Right atrium auricular region (tissue), 2 donors: Measurements from ENCODE around the gene M6PR. TPM values are rescaled to one million over a fixed set of nuclear protein-coding genes. Genes with fewer than 3 reads are reported as not detected.
"Not testable (repeated sequence)": the region's sequence is repeated elsewhere in the genome, so short reads cannot be mapped to it uniquely, and the experiment has no call there.

ENCODE experiments used
- DNase-seq: peaks from one replicate; pipeline ENCODE4 v3.0.0-alpha.2; 2019; ENCODE audit warnings: low spot score
- H3K27ac ChIP-seq, 2 donors: fragments of 200-600 bp; sonication (generic); 1 replicate in 1 of 2; 2 replicates in 1 of 2; pipeline ENCODE4 v1.5.1; 2016 to 2019
- H3K27me3 ChIP-seq, 2 donors: fragments of 200-600 bp; sonication (generic); one replicate each; pipeline versions ENCODE4 v1.5.1 to v1.6.0; 2017 to 2019
- H3K36me3 ChIP-seq: fragments of 200-600 bp; sonication (generic); one replicate; pipeline ENCODE4 v1.5.1; 2016
- H3K4me1 ChIP-seq, 2 donors: fragments of 200-600 bp; sonication (generic); one replicate each; pipeline versions ENCODE4 v1.5.1 to v1.6.0; 2017 to 2019
- H3K4me3 ChIP-seq, 2 donors: fragments of 200-600 bp; sonication (generic); 1 replicate in 1 of 2; 2 replicates in 1 of 2; pipeline ENCODE4 v1.5.1; 2017 to 2019; ENCODE audit warnings: mild to moderate bottlenecking in 1 of 2, moderate library complexity in 1 of 2
- H3K9me3 ChIP-seq, 2 donors: fragments of 200-600 bp; sonication (generic); one replicate each; pipeline ENCODE4 v1.5.1; 2019
- CTCF ChIP-seq, 2 donors: fragments of 200-600 bp; sonication (generic); IDR thresholded peaks; one replicate each; pipeline ENCODE4 v1.5.1; 2019; ENCODE audit warnings: antibody characterized with exemption in 2 of 2
- total RNA-seq, 2 donors: library from RNA; depleted of rRNA; stranded (reverse); fragments of >200 nt; gene quantifications; one replicate each; pipeline ENCODE4 v1.1.0, GENCODE V29; 2016

The M6PR gene
- total RNA-seq, 2 donors from 2014 or later = 101 to 112 TPM

GRCh38 chr12:8943565-8944186 lies 5.8 kb downstream of the M6PR start:
- no peak for DNase-seq
- TF ChIP-seq CTCF (IDR thresholded peaks at IDR 0.05) = no peak
- no peak overlapping the region for H3K4me3 ChIP-seq

DNA sequence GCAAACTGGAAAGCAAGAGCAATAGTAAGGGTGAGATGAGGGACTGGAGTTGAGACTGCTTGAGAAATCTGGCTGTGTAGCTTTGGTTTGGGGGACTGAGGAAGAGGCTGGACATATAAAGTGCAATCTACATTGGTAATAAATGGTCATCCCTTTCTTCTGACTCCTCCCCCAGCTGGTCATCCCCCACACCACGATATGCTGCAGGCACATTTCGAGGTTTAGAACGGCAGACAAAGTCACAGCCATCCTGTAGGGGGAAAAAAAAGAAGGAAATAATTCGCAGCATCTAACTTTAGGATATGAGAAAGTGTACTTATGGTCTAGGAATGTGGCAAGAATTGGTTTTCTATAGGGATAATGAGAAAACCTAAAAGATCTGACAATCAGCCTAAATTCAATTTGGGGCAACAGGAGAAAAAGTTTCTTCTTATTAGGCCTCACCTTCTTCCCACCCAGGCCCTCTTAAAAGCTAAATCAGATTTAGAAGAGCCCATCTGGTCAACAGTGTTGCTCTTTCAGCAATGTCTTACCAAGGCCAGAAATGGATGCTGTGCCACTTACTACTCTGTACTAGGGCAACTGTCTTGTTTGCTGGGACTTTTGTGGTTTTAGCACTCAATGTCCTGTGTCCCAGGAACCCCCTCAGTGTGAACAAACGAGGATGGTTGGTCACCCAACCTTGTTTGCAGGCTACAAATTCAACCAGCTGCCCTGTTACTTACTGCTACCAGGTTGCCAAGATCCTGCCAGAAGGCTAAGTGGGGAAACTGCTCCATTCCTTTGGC lies 7.6 kb downstream of the M6PR start:
- no peak for TF ChIP-seq CTCF (IDR thresholded peaks at IDR 0.05)
- no peak for DNase-seq
- H3K27me3 ChIP-seq = no peaks in the 10 kb centered on the region
- no peaks in the 10 kb centered on the region for H3K9me3 ChIP-seq
- no peaks in the 10 kb centered on the region for H3K4me1 ChIP-seq
- H3K27ac ChIP-seq = no peak overlapping the region
- H3K36me3 ChIP-seq = peaks cover 62% of the 10 kb centered on the region
- H3K4me3 ChIP-seq = no peak overlapping the region

More at GRCh38 chr12:8943565-8944186, 5.8 kb downstream of the M6PR start:
- Histone ChIP-seq H3K9me3 (no peaks in the 10 kb centered on the region), H3K36me3 (peaks cover 50% of the 10 kb centered on the region), H3K27ac (no peak overlapping the region), H3K4me1 (peaks cover 0 to 16% of the 10 kb centered on the region in 2 donors), H3K27me3 (no peaks in the 10 kb centered on the region)

GRCh38 chr12:8937842-8938442 lies 11.5 kb downstream of the M6PR start:
- H3K27me3 ChIP-seq, H3K4me3 ChIP-seq, DNase-seq, H3K9me3 ChIP-seq, H3K27ac ChIP-seq, H3K4me1 ChIP-seq: not testable (repeated sequence)
- H3K36me3 ChIP-seq = peaks cover 56% of the 10 kb centered on the region

GRCh38 chr12:8936735-8937134 lies 12.7 kb downstream of the M6PR start:
- no peak overlapping the region for H3K27ac ChIP-seq
- no peaks in the 10 kb centered on the region for H3K9me3 ChIP-seq
- peaks cover 47% of the 10 kb centered on the region for H3K36me3 ChIP-seq
- no peaks in the 10 kb centered on the region for H3K4me1 ChIP-seq
- no peak for TF ChIP-seq CTCF (IDR thresholded peaks at IDR 0.05)
- H3K27me3 ChIP-seq = no peaks in the 10 kb centered on the region
- H3K4me3 ChIP-seq = no peak overlapping the region
- DNase-seq = no peak

- not testable (repeated sequence) for H3K4me3 ChIP-seq, DNase-seq, H3K9me3 ChIP-seq, H3K4me1 ChIP-seq, H3K27ac ChIP-seq, H3K27me3 ChIP-seq
- peaks cover 57% of the 10 kb centered on the region for H3K36me3 ChIP-seq
Observed at GRCh38 chr12:8934080-8934479, 15.4 kb downstream of the M6PR start.

GRCh38 chr12:8932464-8932863 lies 17.0 kb downstream of the M6PR start:
- not testable (repeated sequence) for H3K4me1 ChIP-seq, H3K27me3 ChIP-seq, H3K9me3 ChIP-seq, DNase-seq, H3K27ac ChIP-seq, H3K4me3 ChIP-seq
- H3K36me3 ChIP-seq = peaks cover 54% of the 10 kb centered on the region

DNA sequence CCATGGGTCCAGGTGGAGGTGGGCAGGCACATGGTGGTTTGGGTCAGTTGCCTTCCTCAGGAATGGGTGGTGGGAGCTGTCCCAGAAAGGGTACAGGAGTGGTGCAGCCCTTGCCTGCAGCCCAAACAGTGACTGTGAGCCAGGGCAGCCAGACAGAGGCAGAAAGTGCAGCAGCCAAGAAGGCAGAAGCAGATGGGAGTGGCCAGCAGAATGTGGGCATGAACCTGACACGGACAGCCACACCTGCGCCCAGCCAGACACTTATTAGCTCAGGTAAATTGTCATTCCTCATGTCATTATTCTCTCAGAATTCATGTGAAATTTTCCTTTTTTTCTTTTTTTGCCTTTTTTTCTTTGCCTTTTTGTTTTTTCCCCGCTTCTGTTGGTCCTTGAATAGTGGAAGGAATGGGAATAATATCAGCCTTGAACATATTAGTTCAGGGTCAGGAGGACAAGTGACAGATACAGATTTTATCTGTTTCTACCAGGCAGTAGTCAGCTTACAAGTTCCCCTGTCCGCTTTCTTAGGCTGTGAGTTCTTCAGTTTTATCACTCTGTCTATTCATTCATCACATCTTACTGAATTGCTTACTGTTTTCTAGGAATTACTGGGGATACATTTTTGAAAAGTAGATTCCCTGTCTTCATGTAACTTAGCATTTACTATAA lies 18.7 kb downstream of the M6PR start:
- H3K9me3 ChIP-seq, H3K27ac ChIP-seq, H3K27me3 ChIP-seq, DNase-seq, H3K4me3 ChIP-seq, H3K4me1 ChIP-seq: not testable (repeated sequence)
- H3K36me3 ChIP-seq = peaks cover 38% of the 10 kb centered on the region
